Fibroblast of skin of right biceps (primary cell): ENCODE results near the gene CLIC4.
A peak's percentile ranks its signal among the peaks of the same experiment; 100 is the strongest.
"Not testable (repeated sequence)": the region's sequence is repeated elsewhere in the genome, so short reads cannot be mapped to it uniquely, and the experiment has no call there.

ENCODE experiments used
- DNase-seq: peaks from one replicate; pipeline ENCODE4 v3.0.0-alpha.2; 2013

Gene CLIC4

GRCh38 chr1:24775916-24776315 is 30.7 kb downstream of the CLIC4 start:
- no peak for DNase-seq

GRCh38 chr1:24776821-24777220 is 31.6 kb downstream of the CLIC4 start:
- DNase-seq: no peak

- no peak for DNase-seq
Observed at GRCh38 chr1:24778141-24778540, 32.9 kb downstream of the CLIC4 start.

- not testable (repeated sequence) for DNase-seq
Observed at GRCh38 chr1:24779199-24779598, 34.0 kb downstream of the CLIC4 start.

- no peak for DNase-seq
Observed at GRCh38 chr1:24779689-24780464, 34.6 kb downstream of the CLIC4 start.

GRCh38 chr1:24780626-24781025 is 35.4 kb downstream of the CLIC4 start:
- DNase-seq: not testable (repeated sequence)

- DNase-seq: no peak
Observed at GRCh38 chr1:24782689-24783088, 37.4 kb downstream of the CLIC4 start.

- DNase-seq: no peak
Observed at GRCh38 chr1:24783713-24784112, 38.5 kb downstream of the CLIC4 start.

GRCh38 chr1:24786191-24786590 is 40.9 kb downstream of the CLIC4 start:
- peak; percentile 44 for DNase-seq

- no peak for DNase-seq
Observed at GRCh38 chr1:24790490-24790889, 45.2 kb downstream of the CLIC4 start.

GRCh38 chr1:24793447-24794129 is 48.3 kb downstream of the CLIC4 start:
- peak; percentile 89 for DNase-seq

- not testable (repeated sequence) for DNase-seq
Observed at GRCh38 chr1:24794130-24794502, 48.9 kb downstream of the CLIC4 start.

GRCh38 chr1:24795236-24795635 is 50.0 kb downstream of the CLIC4 start:
- DNase-seq: peak; percentile 30

- no peak for DNase-seq
Observed at GRCh38 chr1:24796524-24796923, 51.3 kb downstream of the CLIC4 start.

GRCh38 chr1:24799242-24799641 is 54.0 kb downstream of the CLIC4 start:
- DNase-seq: not testable (repeated sequence)

- no peak for DNase-seq
Observed at GRCh38 chr1:24801176-24801575, 55.9 kb downstream of the CLIC4 start.

GRCh38 chr1:24803220-24803619 is 58.0 kb downstream of the CLIC4 start:
- no peak for DNase-seq

- DNase-seq: no peak
Observed at GRCh38 chr1:24803987-24804530, 58.8 kb downstream of the CLIC4 start.

- DNase-seq: peak; percentile 65
Observed at GRCh38 chr1:24805534-24806301, 60.5 kb downstream of the CLIC4 start.

- no peak for DNase-seq
Observed at GRCh38 chr1:24806588-24806987, 61.3 kb downstream of the CLIC4 start.

- DNase-seq: not testable (repeated sequence)
Observed at GRCh38 chr1:24811494-24811893, 66.2 kb downstream of the CLIC4 start.

- not testable (repeated sequence) for DNase-seq
Observed at GRCh38 chr1:24820221-24820620, 75.0 kb downstream of the CLIC4 start.

- DNase-seq: no peak
Observed at GRCh38 chr1:24822887-24823286, 77.6 kb downstream of the CLIC4 start.
